Vagina (tissue), 2 donors: ENCODE data around the gene CCDC150.

ENCODE experiments used
- CTCF ChIP-seq, 3 experiments: fragments of 450-650 bp in 2 of 3; fragments of 200-600 bp in 1 of 3; sonication (generic) in 1 of 3; IDR thresholded peaks; one replicate each; pipeline ENCODE4 v1.5.1; 2017 to 2019; ENCODE audit warnings: antibody characterized with exemption in 3 of 3, mild to moderate bottlenecking in 2 of 3, moderate library complexity in 2 of 3
- POLR2A ChIP-seq, 2 donors: fragments of 450-650 bp; IDR thresholded peaks; one replicate each; pipeline ENCODE4 v1.6.1; 2017; ENCODE audit warnings: antibody characterized with exemption in 2 of 2, mild to moderate bottlenecking in 2 of 2, moderate library complexity in 2 of 2
- POLR2AphosphoS5 ChIP-seq, 2 donors: sonication (generic); formaldehyde crosslinking; IDR thresholded peaks; one replicate each; pipeline ENCODE4 v1.9.0; 2017; ENCODE audit warnings: antibody characterized with exemption in 2 of 2, mild to moderate bottlenecking in 2 of 2, low read depth in 1 of 2; ENCODE audit not compliant: insufficient read depth in 1 of 2

GRCh38 chr2:196613302-196613701, 26.2 kb upstream of the CCDC150 start:
- TF ChIP-seq CTCF (IDR thresholded peaks at IDR 0.05) (no peak), POLR2AphosphoS5 (IDR thresholded peaks at IDR 0.05; ENCODE audit: insufficient read depth in 1 of 2, low read depth in 1 of 2) (no peak), POLR2A (IDR thresholded peaks at IDR 0.05) (no peak)
